Heart left ventricle (tissue), 16 donors: ENCODE data around the gene CPA3. TPM values are rescaled to one million over a fixed set of nuclear protein-coding genes. Genes with fewer than 3 reads are reported as not detected.

Source experiments
- ATAC-seq, 4 donors: fragments of 200-7000 bp; cut with Tn5 transposase; one replicate each; pipeline ENCODE4 v1.9.1; 2020 to 2022; ENCODE audit warnings: moderate library complexity in 4 of 4, mild to moderate bottlenecking in 3 of 4, moderate number of reproducible peaks in 1 of 4
- DNase-seq, 5 donors: peaks; one replicate each; pipeline ENCODE4 v3.0.0-alpha.2; 2020
- H3K27ac ChIP-seq, 12 donors: fragments of 200-600 bp; sonication (generic) in 4 of 12; one replicate each; pipeline versions ENCODE4 v1.5.0 to v1.8.0; 2016 to 2022; ENCODE audit warnings: mild to moderate bottlenecking in 2 of 12
- H3K27me3 ChIP-seq, 9 donors: fragments of 200-600 bp; sonication (generic) in 2 of 9; one replicate each; pipeline versions ENCODE4 v1.5.1 to v1.8.0; 2016 to 2022; ENCODE audit warnings: mild to moderate bottlenecking in 3 of 9
- H3K36me3 ChIP-seq, 9 donors: fragments of 200-600 bp; sonication (generic) in 2 of 9; one replicate each; pipeline versions ENCODE4 v1.5.0 to v1.8.0; 2018 to 2022; ENCODE audit warnings: mild to moderate bottlenecking in 2 of 9
- H3K4me1 ChIP-seq, 12 donors: fragments of 200-600 bp; sonication (generic) in 4 of 12; one replicate each; pipeline versions ENCODE4 v1.5.0 to v1.8.0; 2016 to 2022; ENCODE audit warnings: mild to moderate bottlenecking in 3 of 12
- H3K4me3 ChIP-seq, 12 donors: fragments of 200-600 bp; sonication (generic) in 4 of 12; one replicate each; pipeline versions ENCODE4 v1.5.0 to v1.8.0; 2017 to 2022; ENCODE audit warnings: mild to moderate bottlenecking in 9 of 12, moderate library complexity in 4 of 12
- H3K9me3 ChIP-seq, 12 donors: fragments of 200-600 bp; sonication (generic) in 4 of 12; one replicate each; pipeline versions ENCODE4 v1.5.0 to v1.8.0; 2016 to 2022; ENCODE audit warnings: mild to moderate bottlenecking in 1 of 12
- CTCF ChIP-seq, 12 donors: fragments of 200-600 bp; sonication (generic) in 4 of 12; IDR thresholded peaks; one replicate each; pipeline versions ENCODE4 v1.5.0 to v1.8.0; 2018 to 2022; ENCODE audit warnings: antibody characterized with exemption in 12 of 12, mild to moderate bottlenecking in 5 of 12
- POLR2A ChIP-seq, 2 donors: fragments of 450-650 bp; IDR thresholded peaks; one replicate each; pipeline ENCODE4 v1.6.1; 2017; ENCODE audit warnings: antibody characterized with exemption in 2 of 2, mild to moderate bottlenecking in 2 of 2, moderate library complexity in 2 of 2
- whole genome bisulfite sequencing, 4 donors: extraction: QIAGEN DNeasy Blood & Tissue Kit in 2 of 4; methylation state at CpG; one replicate each; pipeline versions ENCODE4 v1.1.5 to v1.1.7; 2013 to 2018; 5-methylcytosine and 5-hydroxymethylcytosine counted together
- intact Hi-C, 10 donors: fragments of 100-400 bp; cut with DNase I; formaldehyde crosslinking; loops; one replicate each; pipeline versions ENCODE4 v1.11.1 to v1.14.2; 2022
- polyA plus RNA-seq, 2 donors: library from polyadenylated mRNA; stranded (reverse); fragments of 200-250 nt; gene quantifications; one replicate each; pipeline ENCODE4 v1.2.3, GENCODE V29; 2013
- total RNA-seq, 9 donors: library from RNA; depleted of rRNA in 2 of 9; stranded (reverse); fragments of >200 nt in 2 of 9; fragmentation: NEBNext Ultra II Directional in 3 of 9; extraction: Animal tissue kit (Norgen Biotek cat#: 25700) in 3 of 9; gene quantifications; one replicate each; pipeline versions ENCODE4 v1.1.0 to v1.2.4, GENCODE V29; 2016 to 2023
- donor health status: ischemic (EF 13 %, LVEDD 7.1; RV severe dilation, severe dysfunction).
- donor health status: healthy with polysubstance abuse.
- donor health status: DM: no; HTN: yes; CAD: no.
- donor health status: DM: no; HTN: no; CAD: no.
- donor health status: ischemic (EF 25% LVEDD 6.9; RV normal size, moderate dysfunction).
- donor health status: ischemic (EF 25% LVEDD 5.7; RV mildly dilated, moderate dysfunction).
- donor health status: healthy.
- donor health status: DM: yes; HTN: yes; CAD: no.
- donor health status: ischemic (EF 35%, LVEDD 5.7; RV mildly dilated, moderate dysfunction).
- donor health status: nonischemic (EF 11% LVEDD 7.7; RV severe dilation, severe dysfunction).
- donor health status: DM: yes; HTN: yes; CAD: no.
- donor health status: PGD.
- donor health status: ischemic (EF 29% LVEDD 5.4; RV normal size, mild dysfunction).
- donor health status: nonischemic (EF 23%, LVEDD 6.1; RV moderate dilation, normal function).

Gene CPA3
- total and polyA plus RNA-seq, 11 donors = 0.43 to 5.1 (median 0.98) TPM; not detected in 2

GRCh38 chr3:148896062-148896461 lies 31.0 kb downstream of the CPA3 start:
- intact Hi-C loops = no loop called here
- Histone ChIP-seq H3K9me3 (peaks cover 0 to 6% (median 0%) of the 10 kb centered on the region in 12 donors), H3K36me3 (no peaks in the 10 kb centered on the region), H3K27ac (no peak overlapping the region), H3K4me3 (no peak overlapping the region), H3K27me3 (no peaks in the 10 kb centered on the region), H3K4me1 (no peaks in the 10 kb centered on the region)
- DNase-seq (no peak), ATAC-seq (no peak)
- WGBS, 4 donors = 58 to 63% (median 61%) methylated on average over 3 of the region's 3 CpGs
- TF ChIP-seq POLR2A (IDR thresholded peaks at IDR 0.05) (no peak), CTCF (IDR thresholded peaks at IDR 0.05) (no peak)

- DNase-seq = no peak
- intact Hi-C loops = no loop called here
- H3K4me3 ChIP-seq = no peak overlapping the region
- no peak for TF ChIP-seq POLR2A (IDR thresholded peaks at IDR 0.05)
- 72 to 78% (median 76%) methylated on average over 4 of the region's 4 CpGs for WGBS, 4 donors
- no peaks in the 10 kb centered on the region for H3K4me1 ChIP-seq
- no peak overlapping the region for H3K27ac ChIP-seq
- H3K36me3 ChIP-seq = no peaks in the 10 kb centered on the region
- ATAC-seq = no peak
- no peaks in the 10 kb centered on the region for H3K9me3 ChIP-seq
- peaks cover 0 to 10% (median 0%) of the 10 kb centered on the region in 9 donors for H3K27me3 ChIP-seq
These were observed 37.1 kb downstream of the CPA3 start for GRCh38 chr3:148901987-148902791.

GRCh38 chr3:148903022-148903442 lies 37.9 kb downstream of the CPA3 start:
- Histone ChIP-seq H3K4me3 (no peak overlapping the region), H3K27ac (no peak overlapping the region), H3K36me3 (no peaks in the 10 kb centered on the region), H3K27me3 (peaks cover 0 to 10% (median 0%) of the 10 kb centered on the region in 9 donors), H3K9me3 (no peaks in the 10 kb centered on the region), H3K4me1 (no peaks in the 10 kb centered on the region)
- 76 to 87% (median 83%) methylated on average over 2 of the region's 2 CpGs for WGBS, 4 donors
- ATAC-seq (no peak), DNase-seq (no peak)
- intact Hi-C loops = no loop called here
- no peak for TF ChIP-seq CTCF (IDR thresholded peaks at IDR 0.05)
- TF ChIP-seq POLR2A (IDR thresholded peaks at IDR 0.05) = no peak

GRCh38 chr3:148903941-148904340 lies 38.8 kb downstream of the CPA3 start:
- ATAC-seq (no peak), DNase-seq (no peak)
- Histone ChIP-seq H3K9me3 (no peaks in the 10 kb centered on the region), H3K36me3 (no peaks in the 10 kb centered on the region), H3K4me3 (no peak overlapping the region), H3K27ac (no peak overlapping the region), H3K27me3 (peaks cover 0 to 15% (median 0%) of the 10 kb centered on the region in 9 donors), H3K4me1 (no peaks in the 10 kb centered on the region)
- no peak for TF ChIP-seq CTCF (IDR thresholded peaks at IDR 0.05)
- no peak for TF ChIP-seq POLR2A (IDR thresholded peaks at IDR 0.05)
- intact Hi-C loops = no loop called here
